ENCODE measurements around the gene DPYSL4. TPM values are rescaled to one million over a fixed set of nuclear protein-coding genes. Genes with fewer than 3 reads are reported as not detected.

Gene DPYSL4
- total RNA-seq, 1 donor from 2014 or later, result 17.7 TPM

GRCh38 chr10:132201111-132201969, 14.6 kb downstream of the DPYSL4 start:
- H3K4me1 Mint-ChIP-seq, result no peaks in the 10 kb centered on the region
- H3K4me2 ChIP-seq, result no peak overlapping the region
- H3K4me3 Mint-ChIP-seq, result no peak overlapping the region
- no peak overlapping the region for H3K27ac Mint-ChIP-seq
- DNase-seq (ENCODE audit: low spot score), result no peak
- no peak overlapping the region for H3K9ac ChIP-seq
- H3K9me3 Mint-ChIP-seq, result no peaks in the 10 kb centered on the region
- H3K36me3 Mint-ChIP-seq, result no peaks in the 10 kb centered on the region
- TF ChIP-seq EZH2 (IDR thresholded peaks at IDR 0.05) (no peak), EZH2phosphoT487 (IDR thresholded peaks at IDR 0.05) (no peak), CTCF (IDR thresholded peaks at IDR 0.05) (no peak)
- no peaks in the 10 kb centered on the region for H3F3A ChIP-seq (ENCODE audit: low read depth)
- no peaks in the 10 kb centered on the region for H3K36me3 ChIP-seq
- H3K4me3 ChIP-seq, result no peak overlapping the region
- H3K9me3 ChIP-seq (ENCODE audit: low read depth), result no peaks in the 10 kb centered on the region
- H3K27me3 ChIP-seq, result no peaks in the 10 kb centered on the region
- H3K27ac ChIP-seq, result no peak overlapping the region
- peaks cover 4% of the 10 kb centered on the region for H3K27me3 Mint-ChIP-seq (ENCODE audit: insufficient read depth, low read depth)
- no peaks in the 10 kb centered on the region for H3K4me1 ChIP-seq
- no peaks in the 10 kb centered on the region for H4K20me1 ChIP-seq (ENCODE audit: low read depth)
- no peaks in the 10 kb centered on the region for H3K79me2 ChIP-seq (ENCODE audit: low read depth)
- H2AFZ ChIP-seq (replicated peaks), result no peak overlapping the region

GRCh38 chr10:132202070-132202970, 15.6 kb downstream of the DPYSL4 start:
- Mint-ChIP-seq H3K9me3 (no peaks in the 10 kb centered on the region), H3K4me3 (no peak overlapping the region), H3K27me3 (ENCODE audit: insufficient read depth, low read depth) (peaks cover 6% of the 10 kb centered on the region), H3K4me1 (no peaks in the 10 kb centered on the region), H3K27ac (no peak overlapping the region), H3K36me3 (no peaks in the 10 kb centered on the region)
- Histone ChIP-seq H3K9ac (no peak overlapping the region), H3K36me3 (no peaks in the 10 kb centered on the region), H2AFZ (replicated peaks) (no peak overlapping the region), H3K4me2 (no peak overlapping the region), H3K4me3 (no peak overlapping the region), H4K20me1 (ENCODE audit: low read depth) (no peaks in the 10 kb centered on the region), H3K9me3 (ENCODE audit: low read depth) (no peaks in the 10 kb centered on the region), H3K4me1 (no peaks in the 10 kb centered on the region), H3K27me3 (no peaks in the 10 kb centered on the region), H3K79me2 (ENCODE audit: low read depth) (no peaks in the 10 kb centered on the region), H3K27ac (no peak overlapping the region), H3F3A (ENCODE audit: low read depth) (no peaks in the 10 kb centered on the region)
- DNase-seq (ENCODE audit: low spot score), result no peak
- no peak for TF ChIP-seq EZH2phosphoT487 (IDR thresholded peaks at IDR 0.05)
- no peak for TF ChIP-seq EZH2 (IDR thresholded peaks at IDR 0.05)
- no peak for TF ChIP-seq CTCF (IDR thresholded peaks at IDR 0.05)

- no peaks in the 10 kb centered on the region for H3K9me3 Mint-ChIP-seq
- Histone ChIP-seq H2AFZ (replicated peaks) (no peak overlapping the region), H3K27ac (no peak overlapping the region), H3K9ac (no peak overlapping the region), H3K79me2 (ENCODE audit: low read depth) (no peaks in the 10 kb centered on the region), H3K4me1 (no peaks in the 10 kb centered on the region), H3K4me3 (no peak overlapping the region), H3K36me3 (no peaks in the 10 kb centered on the region), H3K4me2 (no peak overlapping the region), H3K27me3 (no peaks in the 10 kb centered on the region), H4K20me1 (ENCODE audit: low read depth) (no peaks in the 10 kb centered on the region), H3F3A (ENCODE audit: low read depth) (no peaks in the 10 kb centered on the region), H3K9me3 (ENCODE audit: low read depth) (no peaks in the 10 kb centered on the region)
- TF ChIP-seq CTCF (IDR thresholded peaks at IDR 0.05), result no peak
- TF ChIP-seq EZH2phosphoT487 (IDR thresholded peaks at IDR 0.05), result no peak
- no peak for TF ChIP-seq EZH2 (IDR thresholded peaks at IDR 0.05)
- H3K4me3 Mint-ChIP-seq, result no peak overlapping the region
- H3K27me3 Mint-ChIP-seq (ENCODE audit: insufficient read depth, low read depth), result peaks cover 6% of the 10 kb centered on the region
- no peaks in the 10 kb centered on the region for H3K4me1 Mint-ChIP-seq
- no peaks in the 10 kb centered on the region for H3K36me3 Mint-ChIP-seq
- no peak for DNase-seq (ENCODE audit: low spot score)
- no peak overlapping the region for H3K27ac Mint-ChIP-seq
These were observed 16.7 kb downstream of the DPYSL4 start for GRCh38 chr10:132203256-132204077.
